Chondrocyte (in vitro differentiated cells): ENCODE results near the gene THRB. TPM values are rescaled to one million over a fixed set of nuclear protein-coding genes. Genes with fewer than 3 reads are reported as not detected.

ENCODE experiments used
- DNase-seq: peaks from one replicate; pipeline ENCODE4 v3.0.0; 2021; ENCODE audit warnings: mixed read lengths, low spot score
- H3K27ac Mint-ChIP-seq: one replicate; pipeline ENCODE4 v1.8.0; 2021; ENCODE audit warnings: mild to moderate bottlenecking, moderate library complexity, mixed read lengths; ENCODE audit not compliant: unreplicated experiment
- H3K27me3 Mint-ChIP-seq: 2 replicates; pipeline ENCODE4 v1.8.0; 2021; ENCODE audit warnings: low read depth, mixed read lengths
- H3K36me3 Mint-ChIP-seq: 2 replicates; pipeline ENCODE4 v1.8.0; 2021; ENCODE audit warnings: low read depth, mixed read lengths
- H3K4me1 Mint-ChIP-seq: 2 replicates; pipeline ENCODE4 v1.8.0; 2021; ENCODE audit warnings: low read depth, mild to moderate bottlenecking, mixed read lengths
- H3K4me3 Mint-ChIP-seq: one replicate; pipeline ENCODE4 v1.8.0; 2021; ENCODE audit warnings: mild to moderate bottlenecking, moderate library complexity, mixed read lengths; ENCODE audit not compliant: unreplicated experiment
- H3K9me3 Mint-ChIP-seq: 2 replicates; pipeline ENCODE4 v1.8.0; 2021; ENCODE audit warnings: low read depth, mixed read lengths
- CTCF ChIP-seq: fragments of 200-600 bp; sonication (generic); IDR thresholded peaks from 2 replicates; pipeline ENCODE4 v1.5.0; 2021; ENCODE audit warnings: antibody characterized with exemption, mild to moderate bottlenecking, moderate library complexity
- total RNA-seq: library from RNA; stranded (reverse); gene quantifications from 3 replicates; pipeline ENCODE4 v1.2.1, GENCODE V29; 2021

The THRB gene
- total RNA-seq, 1 donor from 2014 or later: 3.8 TPM

- Mint-ChIP-seq H3K36me3 (no peaks in the 10 kb centered on the region), H3K4me3 (no peak overlapping the region), H3K27me3 (no peaks in the 10 kb centered on the region), H3K4me1 (peaks cover 13% of the 10 kb centered on the region), H3K9me3 (no peaks in the 10 kb centered on the region), H3K27ac (no peak overlapping the region)
- DNase-seq: no peak
- TF ChIP-seq CTCF: no peak
Measured at GRCh38 chr3:24136624-24137310, 357.9 kb downstream of the THRB start.

- Mint-ChIP-seq H3K9me3 (peaks cover 3% of the 10 kb centered on the region), H3K4me1 (peaks cover 13% of the 10 kb centered on the region), H3K36me3 (no peaks in the 10 kb centered on the region), H3K27ac (no peak overlapping the region), H3K4me3 (no peak overlapping the region), H3K27me3 (no peaks in the 10 kb centered on the region)
- DNase-seq: no peak
- no peak for TF ChIP-seq CTCF
Measured at GRCh38 chr3:24135280-24135679, 359.4 kb downstream of the THRB start.

GRCh38 chr3:24133942-24134341 is 360.7 kb downstream of the THRB start:
- DNase-seq: no peak
- no peak for TF ChIP-seq CTCF

GRCh38 chr3:24133436-24133835 is 361.2 kb downstream of the THRB start:
- H3K4me3 Mint-ChIP-seq: no peak overlapping the region
- no peak overlapping the region for H3K27ac Mint-ChIP-seq
- H3K4me1 Mint-ChIP-seq: peaks cover 21% of the 10 kb centered on the region
- H3K9me3 Mint-ChIP-seq: peaks cover 3% of the 10 kb centered on the region
- no peak for DNase-seq
- no peaks in the 10 kb centered on the region for H3K36me3 Mint-ChIP-seq
- no peaks in the 10 kb centered on the region for H3K27me3 Mint-ChIP-seq
- no peak for TF ChIP-seq CTCF

More at GRCh38 chr3:24133942-24134341, 360.7 kb downstream of the THRB start:
- Mint-ChIP-seq H3K36me3 (no peaks in the 10 kb centered on the region), H3K27me3 (no peaks in the 10 kb centered on the region), H3K9me3 (peaks cover 3% of the 10 kb centered on the region), H3K4me3 (no peak overlapping the region), H3K4me1 (peaks cover 16% of the 10 kb centered on the region), H3K27ac (no peak overlapping the region)

- Mint-ChIP-seq H3K9me3 (peaks cover 3% of the 10 kb centered on the region), H3K27ac (no peak overlapping the region), H3K36me3 (no peaks in the 10 kb centered on the region), H3K4me3 (no peak overlapping the region), H3K4me1 (peaks cover 17% of the 10 kb centered on the region), H3K27me3 (no peaks in the 10 kb centered on the region)
- no peak for DNase-seq
- TF ChIP-seq CTCF: no peak
Measured at GRCh38 chr3:24129549-24129948, 365.1 kb downstream of the THRB start.
